GM12875 (cell line): ENCODE measurements around the gene MFAP2.
"Not testable (repeated sequence)": the region's sequence is repeated elsewhere in the genome, so short reads cannot be mapped to it uniquely, and the experiment has no call there.

Source experiments
- H3K4me3 ChIP-seq: one replicate; pipeline ENCODE4 v1.5.1; 2011; ENCODE audit warnings: low read depth, low read length, control low read depth
- TF ChIP-seq, protein P1 (sequence below): IDR thresholded peaks from 2 replicates; pipeline ENCODE4 v1.5.1; 2011; ENCODE audit warnings: low read depth, mild to moderate bottlenecking, control low read depth, inconsistent platforms, low read length, moderate library complexity, borderline replicate concordance; ENCODE audit not compliant: insufficient read depth

The MFAP2 gene

DNA sequence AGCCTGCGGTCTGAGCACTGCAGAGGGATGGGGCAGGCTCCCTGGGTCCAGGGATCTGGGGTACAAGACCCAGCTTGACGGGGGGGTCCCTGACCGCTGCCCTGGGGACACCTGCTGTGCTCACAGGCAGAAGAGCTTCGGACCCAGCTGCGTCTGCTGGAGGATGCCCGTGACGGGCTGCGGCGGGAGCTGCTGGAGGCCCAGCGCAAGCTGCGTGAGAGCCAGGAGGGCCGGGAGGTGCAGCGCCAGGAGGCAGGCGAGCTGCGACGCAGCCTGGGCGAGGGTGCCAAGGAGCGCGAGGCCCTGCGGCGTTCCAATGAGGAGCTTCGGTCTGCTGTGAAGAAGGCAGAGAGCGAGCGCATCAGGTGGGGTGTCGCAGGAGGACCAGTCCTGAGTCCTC lies 25.2 kb downstream of the MFAP2 start:
- TF ChIP-seq, protein P1, sequence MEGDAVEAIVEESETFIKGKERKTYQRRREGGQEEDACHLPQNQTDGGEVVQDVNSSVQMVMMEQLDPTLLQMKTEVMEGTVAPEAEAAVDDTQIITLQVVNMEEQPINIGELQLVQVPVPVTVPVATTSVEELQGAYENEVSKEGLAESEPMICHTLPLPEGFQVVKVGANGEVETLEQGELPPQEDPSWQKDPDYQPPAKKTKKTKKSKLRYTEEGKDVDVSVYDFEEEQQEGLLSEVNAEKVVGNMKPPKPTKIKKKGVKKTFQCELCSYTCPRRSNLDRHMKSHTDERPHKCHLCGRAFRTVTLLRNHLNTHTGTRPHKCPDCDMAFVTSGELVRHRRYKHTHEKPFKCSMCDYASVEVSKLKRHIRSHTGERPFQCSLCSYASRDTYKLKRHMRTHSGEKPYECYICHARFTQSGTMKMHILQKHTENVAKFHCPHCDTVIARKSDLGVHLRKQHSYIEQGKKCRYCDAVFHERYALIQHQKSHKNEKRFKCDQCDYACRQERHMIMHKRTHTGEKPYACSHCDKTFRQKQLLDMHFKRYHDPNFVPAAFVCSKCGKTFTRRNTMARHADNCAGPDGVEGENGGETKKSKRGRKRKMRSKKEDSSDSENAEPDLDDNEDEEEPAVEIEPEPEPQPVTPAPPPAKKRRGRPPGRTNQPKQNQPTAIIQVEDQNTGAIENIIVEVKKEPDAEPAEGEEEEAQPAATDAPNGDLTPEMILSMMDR, result no peak
- H3K4me3 ChIP-seq, result no peak overlapping the region

DNA sequence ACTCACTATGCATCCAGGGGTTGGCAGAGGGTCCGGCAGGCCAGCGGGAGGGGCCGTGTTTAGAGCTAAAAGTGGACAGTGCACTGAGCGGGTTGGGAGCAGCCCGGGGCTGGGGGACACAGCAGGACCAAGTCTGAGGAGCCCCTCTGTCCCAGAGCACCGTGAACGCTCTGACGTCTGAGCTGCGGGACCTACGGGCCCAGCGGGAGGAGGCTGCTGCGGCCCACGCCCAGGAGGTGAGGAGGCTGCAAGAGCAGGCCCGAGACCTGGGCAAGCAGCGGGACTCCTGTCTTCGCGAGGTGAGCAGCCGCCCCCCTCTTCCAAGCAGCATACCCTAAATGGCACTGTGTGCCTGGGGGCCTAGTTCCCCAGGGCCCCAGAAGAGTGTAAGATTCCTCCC lies 25.8 kb downstream of the MFAP2 start:
- TF ChIP-seq, protein P1, result no peak
- H3K4me3 ChIP-seq, result no peak overlapping the region

DNA sequence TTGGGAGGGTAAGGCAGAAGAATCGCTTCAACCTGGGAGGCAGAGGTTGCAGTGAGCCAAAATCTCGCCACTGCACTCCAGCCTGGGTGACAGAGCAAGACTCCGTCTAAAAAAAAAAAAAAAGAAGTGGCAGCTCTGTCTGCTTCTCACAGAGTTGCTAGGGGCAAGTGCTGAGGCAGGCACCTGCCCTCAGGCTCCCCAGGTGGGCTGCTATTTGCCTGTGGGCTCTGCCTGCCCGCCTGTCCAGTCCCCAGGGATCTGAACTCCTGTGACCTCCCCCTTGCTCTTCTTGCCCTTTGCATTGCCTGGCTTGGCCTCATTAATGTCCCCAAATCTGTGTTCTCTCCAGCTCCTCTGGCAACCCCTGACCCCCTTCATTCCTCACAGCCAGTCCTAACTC lies 28.0 kb downstream of the MFAP2 start:
- not testable (repeated sequence) for H3K4me3 ChIP-seq

DNA sequence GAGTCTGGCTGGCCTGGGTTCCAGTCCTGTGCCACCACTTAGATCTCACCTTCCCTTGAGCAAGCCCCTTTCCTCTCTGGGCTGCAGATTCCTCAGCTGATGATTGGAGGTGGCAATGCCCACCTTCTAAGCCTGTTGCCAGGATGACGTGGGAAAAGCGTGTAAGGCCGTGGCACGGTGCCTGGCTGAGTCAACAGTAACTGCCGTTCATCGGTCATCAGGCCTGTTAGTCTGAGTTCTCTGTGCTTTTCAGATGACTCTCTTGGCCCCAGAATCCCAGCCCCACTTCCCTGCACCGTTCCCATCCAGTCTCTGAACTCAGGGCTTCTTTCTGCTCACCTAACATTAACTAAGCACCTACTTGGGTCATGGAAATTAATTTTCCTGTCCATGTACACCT lies 31.4 kb downstream of the MFAP2 start:
- H3K4me3 ChIP-seq, result not testable (repeated sequence)

DNA sequence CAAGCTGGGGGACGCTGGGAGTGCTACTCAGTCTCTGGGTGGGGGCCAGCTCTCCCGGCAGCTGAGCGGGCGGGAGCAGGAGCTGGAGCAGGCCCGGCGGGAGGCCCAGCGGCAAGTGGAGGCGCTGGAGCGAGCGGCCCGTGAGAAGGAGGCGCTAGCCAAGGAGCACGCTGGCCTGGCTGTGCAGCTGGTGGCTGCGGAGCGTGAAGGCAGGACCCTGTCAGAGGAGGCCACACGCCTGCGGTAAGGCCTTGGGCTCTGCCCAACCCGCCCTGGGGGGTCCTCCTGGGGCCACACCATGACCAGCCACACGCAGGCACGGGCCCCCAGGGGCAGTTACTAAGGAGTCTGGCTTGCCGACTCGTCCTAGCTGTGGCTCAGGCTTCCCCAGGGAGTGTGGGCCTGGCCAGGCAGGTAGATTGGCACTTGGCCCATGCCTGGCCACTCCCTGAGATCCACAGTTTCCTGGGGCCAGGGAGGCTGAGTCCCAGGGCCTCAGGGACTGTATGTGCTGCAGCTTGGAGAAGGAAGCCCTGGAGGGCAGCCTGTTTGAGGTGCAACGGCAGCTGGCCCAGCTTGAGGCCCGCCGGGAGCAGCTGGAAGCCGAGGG lies 32.0 kb downstream of the MFAP2 start:
- H3K4me3 ChIP-seq, result not testable (repeated sequence)

DNA sequence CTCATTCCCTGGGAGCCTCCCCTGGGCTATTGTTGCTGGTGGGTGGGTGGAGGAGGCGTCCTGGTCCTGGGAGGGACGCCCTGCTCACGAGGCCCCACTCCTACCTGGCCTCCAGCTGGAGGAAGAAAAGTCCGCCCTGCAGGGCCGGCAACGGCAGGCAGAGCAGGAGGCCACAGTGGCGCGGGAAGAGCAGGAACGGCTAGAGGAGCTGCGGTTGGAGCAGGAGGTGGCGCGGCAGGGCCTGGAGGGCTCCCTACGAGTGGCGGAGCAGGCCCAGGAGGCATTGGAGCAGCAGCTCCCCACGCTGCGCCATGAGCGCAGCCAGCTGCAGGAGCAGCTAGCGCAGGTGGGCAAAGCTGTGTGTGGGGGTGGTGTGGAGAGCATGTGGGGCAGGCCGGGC lies 33.8 kb downstream of the MFAP2 start:
- TF ChIP-seq, protein P1, result no peak
- H3K4me3 ChIP-seq, result no peak overlapping the region

DNA sequence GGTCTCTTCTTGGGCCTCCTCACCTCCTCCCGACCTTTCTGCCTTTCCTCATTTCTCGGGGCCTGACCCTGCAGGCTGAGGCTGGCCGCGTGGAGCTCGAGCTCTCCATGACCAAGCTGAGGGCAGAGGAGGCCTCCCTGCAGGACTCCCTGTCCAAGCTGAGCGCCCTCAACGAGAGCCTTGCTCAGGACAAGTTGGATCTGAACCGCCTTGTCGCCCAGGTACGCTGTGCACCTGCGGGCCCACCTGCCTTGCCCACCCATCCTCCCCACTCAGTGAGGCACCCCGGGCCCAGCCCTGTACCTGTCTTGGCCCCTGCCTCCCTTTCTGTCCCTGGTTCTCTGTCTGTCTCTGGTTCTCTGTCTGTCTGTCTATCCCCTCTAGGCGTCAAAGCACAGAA lies 34.2 kb downstream of the MFAP2 start:
- not testable (repeated sequence) for H3K4me3 ChIP-seq

DNA sequence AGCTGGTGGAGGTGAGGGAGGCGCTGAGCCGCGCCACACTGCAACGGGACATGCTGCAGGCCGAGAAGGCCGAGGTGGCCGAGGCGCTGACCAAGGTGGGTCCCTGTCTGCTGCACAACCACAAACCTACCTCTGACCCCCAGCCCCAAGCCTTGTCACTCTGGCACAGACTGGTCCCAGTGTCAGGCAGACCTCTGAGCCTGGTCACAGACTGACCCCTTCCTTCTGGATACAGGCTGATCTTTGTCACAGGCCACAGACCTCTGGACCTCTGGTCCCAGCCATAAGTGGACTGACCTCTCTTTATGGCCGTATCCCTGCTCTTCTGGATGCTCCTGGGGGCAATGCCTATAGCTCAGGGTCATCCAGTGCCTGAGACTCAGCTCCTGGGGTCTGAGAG lies 34.9 kb downstream of the MFAP2 start:
- H3K4me3 ChIP-seq, result not testable (repeated sequence)

DNA sequence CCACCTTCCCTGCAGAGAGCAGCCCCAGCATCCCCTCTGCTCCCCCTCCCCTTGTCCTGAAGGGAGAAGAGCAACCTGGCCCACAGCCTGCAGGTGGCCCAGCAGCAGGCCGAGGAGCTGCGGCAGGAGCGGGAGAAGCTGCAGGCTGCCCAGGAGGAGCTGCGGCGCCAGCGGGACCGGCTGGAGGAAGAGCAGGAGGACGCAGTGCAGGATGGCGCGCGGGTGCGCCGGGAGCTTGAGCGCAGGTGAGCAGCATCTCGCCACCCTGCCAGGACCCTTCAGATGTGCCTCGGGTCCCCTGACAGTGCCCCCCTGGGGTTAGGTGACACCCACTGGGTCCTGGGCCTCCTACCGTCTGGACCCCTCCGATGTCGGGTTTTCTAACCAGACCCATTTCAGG lies 36.4 kb downstream of the MFAP2 start:
- no peak overlapping the region for H3K4me3 ChIP-seq
- TF ChIP-seq, protein P1, result no peak

DNA sequence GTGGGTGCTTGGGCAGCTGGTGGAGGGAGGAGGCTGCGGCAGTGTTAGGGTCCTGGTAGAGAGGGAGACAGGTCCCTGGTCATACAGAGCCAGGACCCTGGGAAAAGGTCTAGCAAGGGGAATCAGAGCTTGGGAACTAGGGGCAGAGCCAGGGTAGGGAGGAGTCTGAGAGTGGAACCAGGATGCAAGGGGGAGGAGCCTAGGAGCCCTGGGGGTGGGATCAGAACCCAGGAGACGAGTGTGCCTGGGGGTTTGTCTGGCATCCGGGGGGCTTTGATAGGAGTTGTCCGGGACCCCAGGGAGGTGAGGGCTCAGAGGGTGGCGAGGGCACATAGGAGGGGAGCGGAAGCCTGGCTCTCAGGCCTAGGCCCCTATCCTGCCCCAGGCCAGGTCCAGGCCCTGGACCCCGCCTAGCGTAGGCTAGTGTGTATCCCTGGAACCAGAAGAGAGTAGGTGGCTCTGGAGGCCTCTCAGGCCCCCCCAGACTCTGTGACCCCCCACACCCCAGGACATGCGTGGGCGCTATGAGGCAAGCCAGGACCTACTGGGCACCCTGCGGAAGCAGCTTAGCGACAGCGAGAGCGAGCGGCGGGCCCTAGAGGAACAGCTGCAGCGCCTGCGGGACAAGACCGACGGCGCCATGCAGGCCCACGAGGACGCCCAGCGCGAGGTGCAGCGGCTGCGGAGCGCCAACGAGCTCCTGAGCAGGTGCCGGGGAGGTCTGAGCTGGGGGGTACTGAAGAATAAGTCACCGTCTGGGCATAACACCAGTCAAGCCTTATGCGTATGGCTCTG lies 40.8 kb downstream of the MFAP2 start:
- H3K4me3 ChIP-seq, result not testable (repeated sequence)
